Superior temporal gyrus (tissue), 1 donor: ENCODE results near the gene PGA3.
"Not testable (repeated sequence)": the region's sequence is repeated elsewhere in the genome, so short reads cannot be mapped to it uniquely, and the experiment has no call there.

Experiments used
- DNase-seq: peaks from one replicate; pipeline ENCODE4 v3.0.0-alpha.2; 2016; ENCODE audit errors: extremely low spot score

Gene PGA3

DNA sequence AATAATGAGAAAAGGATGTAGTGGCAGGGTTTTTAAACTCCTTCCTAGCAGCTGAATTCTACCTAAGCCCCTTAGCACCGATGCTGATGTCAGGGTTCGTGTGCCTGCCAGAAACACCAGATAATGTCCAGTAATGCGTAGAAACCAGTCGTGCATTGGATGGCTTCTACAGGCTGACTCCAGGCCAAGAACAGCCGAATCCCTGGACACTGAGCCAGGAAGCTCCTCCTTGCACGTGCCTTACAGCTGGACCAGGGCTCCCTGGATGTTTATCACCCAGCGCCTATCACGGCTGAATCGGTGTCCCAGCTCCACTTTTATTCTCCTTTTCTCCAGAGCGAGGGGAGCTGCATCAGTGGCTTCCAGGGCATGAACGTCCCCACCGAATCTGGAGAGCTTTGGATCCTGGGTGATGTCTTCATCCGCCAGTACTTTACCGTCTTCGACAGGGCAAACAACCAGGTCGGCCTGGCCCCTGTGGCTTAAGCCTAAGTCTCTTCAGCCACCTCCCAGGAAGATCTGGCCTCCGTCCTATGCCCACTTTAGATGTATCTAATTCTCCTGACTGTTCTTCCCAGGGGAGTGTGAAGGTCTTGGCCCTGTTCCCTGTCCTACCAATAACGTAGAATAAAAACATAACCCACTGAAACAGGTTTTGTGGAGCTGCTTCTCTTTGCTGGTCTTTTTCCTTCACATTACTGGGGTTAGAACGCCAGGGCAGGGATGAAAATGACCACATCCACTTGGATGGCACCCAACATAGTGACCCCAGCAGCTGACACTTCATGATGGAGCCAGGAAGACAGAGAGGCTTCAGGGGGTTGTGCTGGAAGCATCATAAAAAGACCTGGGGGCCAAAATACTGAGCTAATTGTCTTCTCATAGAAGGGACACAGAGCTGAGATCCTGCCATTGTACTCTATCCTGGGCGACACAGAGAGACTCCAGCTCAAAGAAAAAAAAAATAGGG is 47.8 kb downstream of the PGA3 start:
- DNase-seq = not testable (repeated sequence)

DNA sequence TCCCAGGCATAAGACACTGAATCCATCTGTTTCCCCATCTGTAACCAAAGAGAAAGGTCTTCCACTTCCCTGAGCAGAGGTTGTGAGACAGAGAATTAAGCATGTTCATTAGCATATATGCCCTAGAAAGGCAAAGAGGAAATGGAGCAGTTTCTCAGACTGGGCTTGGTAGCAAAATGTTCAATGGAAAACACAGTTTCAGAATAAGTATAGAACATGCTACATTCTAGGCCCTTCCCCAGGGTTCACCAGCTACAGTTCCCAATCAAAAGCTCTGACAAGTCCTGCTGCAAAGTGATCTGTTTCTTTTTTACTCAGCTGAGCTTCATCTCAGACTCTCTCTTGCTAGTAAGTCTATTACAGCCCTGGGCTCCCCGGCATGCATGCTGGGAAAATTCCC is 49.0 kb downstream of the PGA3 start:
- not testable (repeated sequence) for DNase-seq

DNA sequence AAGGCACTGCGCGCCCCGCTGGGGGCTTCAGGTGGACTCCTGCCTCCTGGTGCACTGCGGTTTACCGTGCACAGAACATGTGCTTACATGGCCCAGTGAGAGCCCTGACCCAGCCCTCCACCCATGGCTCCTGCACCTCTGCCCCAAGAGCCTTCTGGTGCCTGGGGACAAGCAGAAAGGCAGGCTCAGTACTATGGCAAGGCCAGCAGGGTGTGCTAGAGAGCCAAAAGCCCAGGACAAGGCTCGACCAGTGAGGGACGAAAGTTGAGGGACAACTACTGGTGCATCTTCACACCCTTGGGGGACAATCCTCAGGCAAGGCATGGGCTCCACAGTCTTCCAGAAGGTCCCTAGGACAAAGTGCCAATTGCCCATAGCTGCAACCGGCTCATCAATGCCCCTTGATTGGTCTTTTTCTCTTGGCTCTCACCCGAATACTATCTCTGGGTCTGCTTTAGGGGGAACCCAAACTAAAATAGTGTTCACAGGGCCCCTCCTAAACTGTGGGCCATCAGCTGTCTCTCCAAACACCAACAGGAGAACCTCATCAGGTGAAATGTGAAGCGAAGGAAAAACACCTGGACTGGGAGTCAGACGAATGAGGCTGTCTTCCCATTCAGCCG is 51.2 kb downstream of the PGA3 start:
- peak; percentile 68 for DNase-seq

DNA sequence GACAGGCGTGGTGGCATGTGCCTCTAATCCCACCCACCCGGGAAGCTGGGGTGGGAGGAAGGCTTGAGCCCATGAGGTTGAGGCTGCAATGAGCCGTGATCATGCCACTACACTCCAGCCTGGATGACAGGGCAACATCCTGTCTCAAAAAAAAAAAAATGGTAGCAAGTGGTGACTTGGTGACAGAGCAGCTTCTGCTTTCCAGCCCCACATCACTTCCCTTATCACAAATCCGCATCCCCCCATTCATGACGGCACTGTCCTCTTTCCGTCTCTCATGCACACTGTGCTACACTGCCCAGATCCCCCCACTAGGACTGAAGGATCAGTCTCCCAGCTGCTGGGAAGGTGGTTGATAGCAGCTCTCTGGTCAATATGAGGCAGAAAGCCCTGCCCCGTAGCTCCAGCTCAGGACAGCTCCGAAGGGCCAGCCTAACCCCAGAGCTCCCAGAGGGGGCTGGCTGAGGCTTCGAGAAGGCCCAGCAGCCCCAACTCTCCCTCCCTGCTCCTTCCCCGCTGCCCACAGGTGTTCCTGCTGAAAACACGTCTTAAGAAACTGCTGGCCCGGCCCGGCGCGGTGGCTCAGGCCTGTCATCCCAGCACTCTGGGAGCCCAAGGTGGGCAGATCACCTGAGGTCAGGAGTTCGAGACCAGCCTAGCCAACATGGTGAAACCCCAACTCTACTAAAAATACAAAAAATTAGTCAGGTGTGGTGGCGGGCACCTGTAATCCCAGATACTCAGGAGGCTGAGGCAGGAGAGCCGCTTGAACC is 53.6 kb downstream of the PGA3 start:
- DNase-seq = no peak

DNA sequence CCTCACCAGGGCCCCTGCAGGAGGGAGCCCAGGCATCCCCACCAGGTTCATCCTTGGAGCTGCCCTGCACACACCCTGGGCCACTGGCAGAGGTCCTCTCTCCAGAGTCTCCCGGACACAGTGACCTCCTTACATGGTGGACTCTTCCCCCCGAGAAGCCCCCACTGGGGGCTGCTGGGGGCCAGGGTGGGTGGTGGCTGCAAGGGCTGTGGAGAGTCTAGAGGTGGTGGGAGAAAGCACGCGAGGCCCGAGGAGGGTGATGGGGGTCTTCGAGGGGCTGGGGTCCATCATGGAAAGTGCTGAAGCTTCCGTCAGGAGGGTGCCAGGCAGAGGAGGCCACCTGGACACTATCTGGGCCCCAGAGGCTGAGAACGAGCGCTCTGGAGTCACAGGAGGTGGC is 55.2 kb downstream of the PGA3 start:
- no peak for DNase-seq

DNA sequence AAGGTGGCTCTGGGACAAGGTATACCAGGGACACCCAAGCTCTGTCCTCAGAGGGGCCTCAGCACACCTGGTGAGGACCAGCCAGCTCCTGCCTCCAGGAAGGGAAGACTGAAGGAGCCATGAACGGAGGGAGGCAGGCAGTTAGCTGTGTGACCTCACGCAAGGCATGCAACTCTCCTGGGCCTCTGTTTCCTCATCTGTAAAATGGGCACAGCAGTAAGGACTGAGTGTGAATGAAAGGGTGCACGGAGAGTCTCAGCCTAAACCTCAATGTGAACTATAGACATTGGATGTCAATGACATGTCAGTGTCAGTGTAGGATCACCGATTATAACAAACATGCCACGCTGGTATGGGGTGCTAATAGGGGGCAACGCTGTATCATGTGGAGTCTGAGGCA is 56.0 kb downstream of the PGA3 start:
- no peak for DNase-seq
